IMR-90 (cell line): ENCODE results near the gene HIF1AN. TPM values are rescaled to one million over a fixed set of nuclear protein-coding genes. Genes with fewer than 3 reads are reported as not detected.

Experiments used
- ATAC-seq: fragments of 200-7000 bp; cut with Tn5 transposase; 2 replicates; pipeline ENCODE4 v1.9.1; 2020; ENCODE audit warnings: low read depth, mild to moderate bottlenecking, moderate library complexity
- BruUV-seq: library from RNA; stranded (reverse); fragments of 400-500 nt; replicated peaks from 2 replicates; lab custom pipeline; 2021; lab: Mats Ljungman, UMichigan
- CTCF ChIA-PET: fragments of 300-600 bp; formaldehyde crosslinking; extraction: SDS; loops from one replicate; lab custom pipeline; 2021; ENCODE audit warnings: antibody characterized with exemption; lab: Yijun Ruan, JAX
- POLR2A ChIA-PET: fragments of 300-600 bp; sonication (Branson Sonifier 250); formaldehyde crosslinking; loops from one replicate; lab custom pipeline; 2022; ENCODE audit warnings: antibody characterized with exemption; ENCODE audit not compliant: unreplicated experiment; lab: Charles Lee
- DNase-seq: peaks from one replicate; pipeline ENCODE4 v3.0.0; 2013
- H2AFZ ChIP-seq: replicated peaks from 2 replicates; pipeline ENCODE3; 2013; ENCODE audit warnings: low read length, mild to moderate bottlenecking; ENCODE audit not compliant: poor library complexity
- H2AK5ac ChIP-seq: 2 replicates; pipeline ENCODE4 v1.6.1; 2013; ENCODE audit warnings: low read depth, low read length, inconsistent platforms
- H2AK9ac ChIP-seq: replicated peaks from 2 replicates; pipeline ENCODE3; 2013; ENCODE audit warnings: mild to moderate bottlenecking, low read depth, low read length, moderate library complexity; ENCODE audit not compliant: poor library complexity
- H2BK120ac ChIP-seq: 2 replicates; pipeline ENCODE4 v1.6.1; 2013; ENCODE audit warnings: low read depth, low read length, inconsistent platforms
- H2BK15ac ChIP-seq: 3 replicates; pipeline ENCODE4 v1.6.1; 2013; ENCODE audit warnings: low read depth, low read length, inconsistent platforms
- H2BK20ac ChIP-seq: 2 replicates; pipeline ENCODE4 v1.6.1; 2013; ENCODE audit warnings: low read depth, mild to moderate bottlenecking, inconsistent platforms, low read length, moderate library complexity
- H2BK5ac ChIP-seq: 2 replicates; pipeline ENCODE4 v1.6.1; 2013; ENCODE audit warnings: mild to moderate bottlenecking, low read depth, low read length, inconsistent platforms; ENCODE audit not compliant: poor library complexity, severe bottlenecking
- H3K14ac ChIP-seq: replicated peaks from 2 replicates; pipeline ENCODE4 v1.6.1; 2013; ENCODE audit warnings: low read depth, low read length, inconsistent platforms
- H3K18ac ChIP-seq: 2 replicates; pipeline ENCODE4 v1.6.1; 2013; ENCODE audit warnings: low read depth, low read length, control low read depth
- H3K23ac ChIP-seq: 2 replicates; pipeline ENCODE4 v1.6.1; 2013; ENCODE audit warnings: low read depth, low read length, inconsistent platforms
- H3K27ac ChIP-seq: 2 replicates; pipeline ENCODE4 v1.5.1; 2013; ENCODE audit warnings: mild to moderate bottlenecking, control low read depth, low read length; ENCODE audit not compliant: insufficient read depth
- H3K27me3 ChIP-seq: 2 replicates; pipeline ENCODE4 v1.6.1; 2013; ENCODE audit warnings: low read length; ENCODE audit not compliant: control insufficient read depth, insufficient read depth
- H3K36me3 ChIP-seq: 2 replicates; pipeline ENCODE4 v1.6.1; 2013; ENCODE audit warnings: low read length, mixed read lengths; ENCODE audit not compliant: control insufficient read depth, insufficient read depth
- H3K4ac ChIP-seq: 2 replicates; pipeline ENCODE4 v1.6.1; 2013; ENCODE audit warnings: low read depth, low read length, inconsistent platforms
- H3K4me1 ChIP-seq: 2 replicates; pipeline ENCODE4 v1.6.1; 2013; ENCODE audit warnings: low read length, mixed read lengths; ENCODE audit not compliant: control insufficient read depth, insufficient read depth
- H3K4me2 ChIP-seq: 2 replicates; pipeline ENCODE4 v1.6.1; 2013; ENCODE audit warnings: low read depth, mild to moderate bottlenecking, control low read depth, low read length, moderate library complexity
- H3K4me3 ChIP-seq: 2 replicates; pipeline ENCODE4 v1.5.1; 2013; ENCODE audit warnings: low read depth, mild to moderate bottlenecking, control low read depth, low read length, moderate library complexity; ENCODE audit not compliant: insufficient read depth
- H3K56ac ChIP-seq: 2 replicates; pipeline ENCODE4 v1.6.1; 2013; ENCODE audit warnings: low read length, inconsistent platforms; ENCODE audit not compliant: insufficient read depth; ENCODE audit errors: extremely low read depth
- H3K79me1 ChIP-seq, 2 experiments: 2 replicates each; pipeline ENCODE4 v1.6.1; 2013; ENCODE audit warnings: low read length in 2 of 2, inconsistent platforms in 1 of 2, low read depth in 1 of 2
- H3K9ac ChIP-seq: 2 replicates; pipeline ENCODE4 v1.6.1; 2013; ENCODE audit warnings: low read depth, low read length, control low read depth
- H3K9me1 ChIP-seq: 2 replicates; pipeline ENCODE4 v1.6.1; 2013; ENCODE audit warnings: low read length, inconsistent platforms; ENCODE audit not compliant: insufficient read depth
- H3K9me3 ChIP-seq: 2 replicates; pipeline ENCODE4 v1.6.1; 2013; ENCODE audit warnings: low read length; ENCODE audit not compliant: control insufficient read depth, insufficient read depth
- H4K20me1 ChIP-seq: 2 replicates; pipeline ENCODE4 v1.6.1; 2013; ENCODE audit warnings: low read length, inconsistent platforms; ENCODE audit not compliant: insufficient read depth
- H4K5ac ChIP-seq: 2 replicates; pipeline ENCODE4 v1.6.1; 2013; ENCODE audit warnings: mild to moderate bottlenecking, low read depth, low read length, control low read depth
- H4K8ac ChIP-seq, 2 experiments: 2 replicates each; pipeline ENCODE4 v1.6.1; 2013; ENCODE audit warnings: low read depth in 2 of 2, low read length in 2 of 2, control low read depth in 1 of 2, inconsistent platforms in 1 of 2
- H4K91ac ChIP-seq: 2 replicates; pipeline ENCODE4 v1.6.1; 2013; ENCODE audit warnings: low read depth, low read length, inconsistent platforms; ENCODE audit not compliant: insufficient read depth
- BHLHE40 ChIP-seq: fragments of 150-350 bp; IDR thresholded peaks from 2 replicates; pipeline ENCODE4 v1.6.1; 2016; ENCODE audit warnings: mild to moderate bottlenecking, low read depth, low read length
- MAFK ChIP-seq: IDR thresholded peaks from 2 replicates; pipeline ENCODE4 v1.6.1; 2012; ENCODE audit warnings: low read depth, low read length, improper control_type of control experiment
- NFE2L2 ChIP-seq: fragments of 150-350 bp; IDR thresholded peaks from 2 replicates; pipeline ENCODE4 v1.6.1; 2016; ENCODE audit warnings: low read depth, mild to moderate bottlenecking, low read length
- POLR2A ChIP-seq: IDR thresholded peaks from 2 replicates; pipeline ENCODE4 v1.6.1; 2012; ENCODE audit warnings: mild to moderate bottlenecking, low read depth, low read length
- RCOR1 ChIP-seq: IDR thresholded peaks from 2 replicates; pipeline ENCODE4 v1.6.1; 2012; ENCODE audit warnings: mild to moderate bottlenecking, low read length, improper control_type of control experiment; ENCODE audit not compliant: insufficient replicate concordance
- WGBS, 2 experiments: methylation state at CpG; one replicate each; pipeline versions ENCODE4 v1.1.5 to v1.1.7; 2013; ENCODE audit warnings: missing lambda C conversion rate in 2 of 2; ENCODE audit not compliant: insufficient read length in 1 of 2; ENCODE audit errors: extremely low coverage in 2 of 2; 5-methylcytosine and 5-hydroxymethylcytosine counted together
- dilution Hi-C: fragments of 300-500 bp; cut with HindIII; formaldehyde crosslinking; loops from one replicate; pipeline ENCODE4 v1.14.3; 2018; ENCODE audit warnings: low sequenced_read_pairs; ENCODE audit not compliant: unreplicated experiment
- in situ Hi-C: fragments of 300-500 bp; cut with MboI; formaldehyde crosslinking; loops from 3 replicates; pipeline ENCODE4 v1.14.3; 2019; ENCODE audit warnings: low sequenced_read_pairs, inconsistent platforms, mixed read lengths
- intact Hi-C: fragments of 100-400 bp; cut with micrococcal nuclease; formaldehyde crosslinking; loops from 2 replicates; pipeline ENCODE4 v1.10.0; 2022
- polyA plus RNA-seq, 3 experiments: library from polyadenylated mRNA; depleted of rRNA; stranded (reverse); fragments of >200 nt; gene quantifications; 2 replicates each; pipeline ENCODE4 v1.2.3, GENCODE V29; 2012; ENCODE audit warnings: low replicate concordance in 1 of 3
- total RNA-seq: library from RNA; depleted of rRNA; stranded (reverse); fragments of >200 nt; gene quantifications from 2 replicates; pipeline ENCODE4 v1.2.3, GENCODE V29; 2012
- TF ChIP-seq, protein P1 (sequence below): fragments of 150-350 bp; IDR thresholded peaks from 2 replicates; pipeline ENCODE4 v1.6.1; 2016; ENCODE audit warnings: low read depth, mild to moderate bottlenecking, low read length, moderate library complexity, borderline replicate concordance

Gene HIF1AN
- total and polyA plus RNA-seq, 2 of the 4 experiments (the other 2 are of a cell fraction), result 10.2 to 10.3 TPM

GRCh38 chr10:100524638-100525037 is 11.1 kb upstream of the HIF1AN start:
- ChIA-PET POLR2A (no interaction called here), CTCF (no interaction called here)
- 100% methylated on average over 2 of the region's 2 CpGs; no CpG with 5 or more reads in 1 of the 2 experiments for WGBS, 2 experiments
- Histone ChIP-seq H3K36me3 (peaks cover 25% of the 10 kb centered on the region), H2AK5ac (no peak overlapping the region), H4K8ac (no peak overlapping the region), H4K91ac (no peak overlapping the region), H3K4me2 (no peak overlapping the region), H2BK120ac (no peak overlapping the region), H3K27ac (no peak overlapping the region), H2AK9ac (no peak overlapping the region), H2BK5ac (no peak overlapping the region), H3K4me3 (no peak overlapping the region), H3K18ac (no peak overlapping the region), H2AFZ (no peak overlapping the region), H3K9me1 (peaks cover 15% of the 10 kb centered on the region; the same call in 1 of the 2 replicates), H3K4ac (no peak overlapping the region), H3K27me3 (no peaks in the 10 kb centered on the region), H3K23ac (no peak overlapping the region), H2BK15ac (no peak overlapping the region), H2BK20ac (no peak overlapping the region), H4K5ac (no peak overlapping the region), H4K20me1 (no peaks in the 10 kb centered on the region), H3K9me3 (no peaks in the 10 kb centered on the region), H3K9ac (no peak overlapping the region), H3K56ac (no peak overlapping the region), H3K14ac (no peak overlapping the region), H3K79me1 (peaks cover 10 to 34% of the 10 kb centered on the region in 2 experiments), H3K4me1 (peaks cover 5% of the 10 kb centered on the region)
- no peak for TF ChIP-seq MAFK
- TF ChIP-seq BHLHE40, result no peak
- TF ChIP-seq NFE2L2, result no peak
- no peak for TF ChIP-seq POLR2A
- TF ChIP-seq RCOR1, result no peak
- TF ChIP-seq, protein P1, sequence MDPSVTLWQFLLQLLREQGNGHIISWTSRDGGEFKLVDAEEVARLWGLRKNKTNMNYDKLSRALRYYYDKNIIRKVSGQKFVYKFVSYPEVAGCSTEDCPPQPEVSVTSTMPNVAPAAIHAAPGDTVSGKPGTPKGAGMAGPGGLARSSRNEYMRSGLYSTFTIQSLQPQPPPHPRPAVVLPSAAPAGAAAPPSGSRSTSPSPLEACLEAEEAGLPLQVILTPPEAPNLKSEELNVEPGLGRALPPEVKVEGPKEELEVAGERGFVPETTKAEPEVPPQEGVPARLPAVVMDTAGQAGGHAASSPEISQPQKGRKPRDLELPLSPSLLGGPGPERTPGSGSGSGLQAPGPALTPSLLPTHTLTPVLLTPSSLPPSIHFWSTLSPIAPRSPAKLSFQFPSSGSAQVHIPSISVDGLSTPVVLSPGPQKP, result no peak
- in situ Hi-C loops (no loop called here), intact Hi-C loops (no loop called here), dilution Hi-C loops (no loop called here)
- BruUV-seq, result no TSS peak
- ATAC-seq, result no peak
- no peak for DNase-seq
